ENCODE measurements around the gene SNRNP25. TPM values are rescaled to one million over a fixed set of nuclear protein-coding genes. Genes with fewer than 3 reads are reported as not detected.

SNRNP25 gene
- total and polyA plus RNA-seq, 2 donors (not counting 1 experiment from before 2014, with no cell fraction given) = 25.5 to 32.8 TPM

GRCh38 chr16:67183-67791 is 13.7 kb downstream of the SNRNP25 start:
- no peak overlapping the region for H3K4me3 ChIP-seq (ENCODE audit: control extremely low read depth in 1 of 5, extremely low read depth in 1 of 5, insufficient read depth in 1 of 5, low read depth in 2 of 5, low read length in 4 of 5)
- WGBS (ENCODE audit: insufficient coverage) = 94% methylated on average over 9 of the region's 10 CpGs
- Mint-ChIP-seq H3K4me1 (peaks cover 7% of the 10 kb centered on the region), H3K9me3 (ENCODE audit: insufficient read depth) (no peaks in the 10 kb centered on the region), H3K27me3 (peaks cover 8% of the 10 kb centered on the region), H3K27ac (no peak overlapping the region), H3K4me3 (no peak overlapping the region)
- H3K79me2 ChIP-seq (ENCODE audit: control insufficient read depth, insufficient read depth, low read length) = no peaks in the 10 kb centered on the region
- H3K27me3 ChIP-seq (replicated peaks in 1 of 4; ENCODE audit: control extremely low read depth in 1 of 4, control insufficient read depth in 3 of 4, insufficient read depth in 4 of 4, low read length in 3 of 4) = peaks cover 0 to 29% (median 10%) of the 10 kb centered on the region in 4 experiments
- TF ChIP-seq EZH2 (IDR thresholded peaks at IDR 0.05; ENCODE audit: borderline replicate concordance, insufficient read depth, low read depth, low read length, poor library complexity, severe bottlenecking) = no peak
- TF ChIP-seq, protein P1, sequence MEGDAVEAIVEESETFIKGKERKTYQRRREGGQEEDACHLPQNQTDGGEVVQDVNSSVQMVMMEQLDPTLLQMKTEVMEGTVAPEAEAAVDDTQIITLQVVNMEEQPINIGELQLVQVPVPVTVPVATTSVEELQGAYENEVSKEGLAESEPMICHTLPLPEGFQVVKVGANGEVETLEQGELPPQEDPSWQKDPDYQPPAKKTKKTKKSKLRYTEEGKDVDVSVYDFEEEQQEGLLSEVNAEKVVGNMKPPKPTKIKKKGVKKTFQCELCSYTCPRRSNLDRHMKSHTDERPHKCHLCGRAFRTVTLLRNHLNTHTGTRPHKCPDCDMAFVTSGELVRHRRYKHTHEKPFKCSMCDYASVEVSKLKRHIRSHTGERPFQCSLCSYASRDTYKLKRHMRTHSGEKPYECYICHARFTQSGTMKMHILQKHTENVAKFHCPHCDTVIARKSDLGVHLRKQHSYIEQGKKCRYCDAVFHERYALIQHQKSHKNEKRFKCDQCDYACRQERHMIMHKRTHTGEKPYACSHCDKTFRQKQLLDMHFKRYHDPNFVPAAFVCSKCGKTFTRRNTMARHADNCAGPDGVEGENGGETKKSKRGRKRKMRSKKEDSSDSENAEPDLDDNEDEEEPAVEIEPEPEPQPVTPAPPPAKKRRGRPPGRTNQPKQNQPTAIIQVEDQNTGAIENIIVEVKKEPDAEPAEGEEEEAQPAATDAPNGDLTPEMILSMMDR (IDR thresholded peaks at IDR 0.05) = no peak
- H3K4me2 ChIP-seq (replicated peaks; ENCODE audit: low read depth, low read length, poor library complexity, severe bottlenecking) = no peak overlapping the region
- intact Hi-C loops (cut with micrococcal nuclease) = no loop called here
- H3K27ac ChIP-seq (ENCODE audit: low read length in 2 of 2) = no peak overlapping the region
- DNase-seq = no peak
- H2AFZ ChIP-seq (ENCODE audit: insufficient read depth, low read depth, low read length, poor library complexity, severe bottlenecking) = no peak overlapping the region
- CTCF ChIA-PET = interaction anchor here (2.0 to 14.6 kb wide), 6 partner anchors 15 to 295 kb away, joined by 11 to 401 read pairs (median 22); partner anchors contain the start of genes POLR3K and SNRNP25
- no peak overlapping the region for H3K9ac ChIP-seq (ENCODE audit: low read length)
- no peaks in the 10 kb centered on the region for H3K36me3 ChIP-seq (replicated peaks in 1 of 2; ENCODE audit: control extremely low read depth in 1 of 2, control insufficient read depth in 1 of 2, extremely low read depth in 1 of 2, insufficient read depth in 2 of 2, low read length in 1 of 2)
- H3K4me1 ChIP-seq (ENCODE audit: control insufficient read depth in 2 of 2, insufficient read depth in 2 of 2, low read length in 2 of 2) = peaks cover 6 to 12% of the 10 kb centered on the region in 2 donors
- H3K9me3 ChIP-seq (ENCODE audit: control extremely low read depth in 1 of 3, control insufficient read depth in 2 of 3, insufficient read depth in 1 of 3, low read length in 2 of 3) = no peaks in the 10 kb centered on the region
- no peaks in the 10 kb centered on the region for H4K20me1 ChIP-seq (ENCODE audit: control insufficient read depth, insufficient read depth, low read length, poor library complexity, severe bottlenecking)
- ATAC-seq (ENCODE audit: low read depth) = no peak
- POLR2A ChIA-PET = no interaction called here

All from B cell (primary cell).